Right renal pelvis (tissue), 4 donors: ENCODE results near the gene IVD. TPM values are rescaled to one million over a fixed set of nuclear protein-coding genes. Genes with fewer than 3 reads are reported as not detected.

Source experiments
- DNase-seq, 4 donors: peaks; one replicate each; pipeline ENCODE4 v3.0.0-alpha.2; 2013; ENCODE audit warnings: low read depth in 4 of 4, low spot score in 3 of 4, missing footprints in 1 of 4
- polyA plus RNA-seq, 4 donors: library from polyadenylated mRNA; unstranded; fragments of 120-200 nt; gene quantifications; one replicate each; pipeline ENCODE4 v1.2.1, GENCODE V29; 2013; ENCODE audit not compliant: insufficient read length in 4 of 4

Gene IVD
- polyA plus RNA-seq, 4 donors, result 63.3 to 79.3 (median 72.3) TPM

- no peak for DNase-seq
Measured at GRCh38 chr15:40412095-40412759, 6.6 kb downstream of the IVD start.

GRCh38 chr15:40413036-40413435 lies 7.4 kb downstream of the IVD start:
- DNase-seq, result no peak

GRCh38 chr15:40414816-40415215 lies 9.2 kb downstream of the IVD start:
- no peak for DNase-seq

GRCh38 chr15:40415226-40415625 lies 9.6 kb downstream of the IVD start:
- no peak for DNase-seq

GRCh38 chr15:40416056-40416455 lies 10.5 kb downstream of the IVD start:
- DNase-seq, result no peak

- DNase-seq, result no peak
Measured at GRCh38 chr15:40418126-40418525, 12.5 kb downstream of the IVD start.

- no peak for DNase-seq
Measured at GRCh38 chr15:40420071-40420713, 14.6 kb downstream of the IVD start.

GRCh38 chr15:40420793-40421192 lies 15.2 kb downstream of the IVD start:
- DNase-seq, result no peak

GRCh38 chr15:40421246-40422157 lies 15.9 kb downstream of the IVD start:
- DNase-seq, result no peak

GRCh38 chr15:40424483-40425115 lies 19.0 kb downstream of the IVD start:
- DNase-seq, result no peak

GRCh38 chr15:40425681-40426080 lies 20.1 kb downstream of the IVD start:
- no peak for DNase-seq

GRCh38 chr15:40427188-40427587 lies 21.6 kb downstream of the IVD start:
- no peak for DNase-seq

- no peak for DNase-seq
Measured at GRCh38 chr15:40428185-40428584, 22.6 kb downstream of the IVD start.

GRCh38 chr15:40429068-40429710 lies 23.6 kb downstream of the IVD start:
- no peak for DNase-seq

GRCh38 chr15:40430271-40430805 lies 24.7 kb downstream of the IVD start:
- no peak for DNase-seq

- no peak for DNase-seq
Measured at GRCh38 chr15:40435023-40435709, 29.6 kb downstream of the IVD start.

GRCh38 chr15:40435710-40436089 lies 30.1 kb downstream of the IVD start:
- DNase-seq, result no peak

- no peak for DNase-seq
Measured at GRCh38 chr15:40436116-40436891, 30.7 kb downstream of the IVD start.
